ENCODE measurements around the gene ZCCHC7. TPM values are rescaled to one million over a fixed set of nuclear protein-coding genes. Genes with fewer than 3 reads are reported as not detected.

Gene ZCCHC7
- total RNA-seq, 4 donors from 2014 or later = 22.1 to 31.9 (median 25.6) TPM

- intact Hi-C loops (cut with DNase I) = no loop called here
- 97 to 98% methylated on average over 5 of the region's 5 CpGs for WGBS, 2 donors
Measured at GRCh38 chr9:37269221-37269620, 148.8 kb downstream of the ZCCHC7 start.

GRCh38 chr9:37271679-37272078, 151.3 kb downstream of the ZCCHC7 start:
- Histone ChIP-seq H3K27me3 (no peaks in the 10 kb centered on the region), H3K4me3 (replicated peaks in 1 of 3) (no peak overlapping the region), H3K4me1 (no peaks in the 10 kb centered on the region), H3K36me3 (no peaks in the 10 kb centered on the region), H3K27ac (no peak overlapping the region), H3K9me3 (no peaks in the 10 kb centered on the region)
- intact Hi-C loops (cut with DNase I) = no loop called here
- no peak for DNase-seq
- 97 to 99% methylated on average over 6 of the region's 6 CpGs for WGBS, 2 donors
- TF ChIP-seq POLR2A (IDR thresholded peaks at IDR 0.05) (no peak), CTCF (IDR thresholded peaks at IDR 0.05) (no peak)

More at GRCh38 chr9:37269221-37269620, 148.8 kb downstream of the ZCCHC7 start:
- DNase-seq = no peak
- Histone ChIP-seq H3K9me3 (no peaks in the 10 kb centered on the region), H3K4me1 (no peaks in the 10 kb centered on the region), H3K4me3 (replicated peaks in 1 of 3) (no peak overlapping the region), H3K27ac (no peak overlapping the region), H3K36me3 (no peaks in the 10 kb centered on the region), H3K27me3 (no peaks in the 10 kb centered on the region)
- TF ChIP-seq CTCF (IDR thresholded peaks at IDR 0.05) (no peak), POLR2A (IDR thresholded peaks at IDR 0.05) (no peak)

- Histone ChIP-seq H3K9me3 (no peaks in the 10 kb centered on the region), H3K4me3 (replicated peaks in 1 of 3) (no peak overlapping the region), H3K27ac (no peak overlapping the region), H3K4me1 (no peaks in the 10 kb centered on the region), H3K36me3 (no peaks in the 10 kb centered on the region), H3K27me3 (no peaks in the 10 kb centered on the region)
- DNase-seq = no peak
- no peak for TF ChIP-seq CTCF (IDR thresholded peaks at IDR 0.05)
- no peak for TF ChIP-seq POLR2A (IDR thresholded peaks at IDR 0.05)
- intact Hi-C loops (cut with DNase I) = no loop called here
Measured at GRCh38 chr9:37273595-37273994, 153.2 kb downstream of the ZCCHC7 start.

GRCh38 chr9:37281541-37281940, 161.2 kb downstream of the ZCCHC7 start:
- intact Hi-C loops (cut with DNase I) = no loop called here
- H3K27me3 ChIP-seq = no peaks in the 10 kb centered on the region
- 86 to 94% methylated on average over 2 of the region's 2 CpGs for WGBS, 2 donors
- DNase-seq = no peak
- H3K4me3 ChIP-seq (replicated peaks in 1 of 3) = no peak overlapping the region
- no peak overlapping the region for H3K27ac ChIP-seq
- no peaks in the 10 kb centered on the region for H3K9me3 ChIP-seq
- TF ChIP-seq POLR2A (IDR thresholded peaks at IDR 0.05) (no peak), CTCF (IDR thresholded peaks at IDR 0.05) (no peak)
- no peaks in the 10 kb centered on the region for H3K4me1 ChIP-seq
- H3K36me3 ChIP-seq = no peaks in the 10 kb centered on the region

GRCh38 chr9:37283730-37284325, 163.5 kb downstream of the ZCCHC7 start:
- Histone ChIP-seq H3K9me3 (no peaks in the 10 kb centered on the region), H3K4me3 (replicated peaks in 1 of 3) (no peak overlapping the region), H3K4me1 (no peaks in the 10 kb centered on the region), H3K27me3 (no peaks in the 10 kb centered on the region), H3K36me3 (no peaks in the 10 kb centered on the region), H3K27ac (no peak overlapping the region)
- WGBS, 2 donors = 65 to 72% methylated on average over 6 of the region's 6 CpGs
- intact Hi-C loops (cut with DNase I) = no loop called here
- TF ChIP-seq POLR2A (IDR thresholded peaks at IDR 0.05) (no peak), CTCF (IDR thresholded peaks at IDR 0.05) (no peak)
- DNase-seq = no peak

All from thyroid gland (tissue), 4 donors.